Adrenal gland (tissue), 5 donors: Measurements from ENCODE around the gene PDE6B.

Source experiments
- CTCF ChIP-seq, 6 experiments: fragments of 450-650 bp in 4 of 6; fragments of 200-600 bp in 2 of 6; sonication (generic) in 1 of 6; IDR thresholded peaks; 1 replicate in 5 of 6; 2 replicates in 1 of 6; pipeline versions ENCODE4 v1.5.1 to v1.8.0; 2016 to 2021; ENCODE audit warnings: antibody characterized with exemption in 6 of 6, mild to moderate bottlenecking in 2 of 6, moderate library complexity in 1 of 6
- POLR2A ChIP-seq, 2 donors: fragments of 450-650 bp; IDR thresholded peaks; one replicate each; pipeline ENCODE4 v1.6.1; 2017; ENCODE audit warnings: antibody characterized with exemption in 2 of 2, mild to moderate bottlenecking in 2 of 2, moderate library complexity in 1 of 2
- donor health status: DM: no; HTN: no; CAD: no.

GRCh38 chr4:687048-687970 lies 61.9 kb downstream of the PDE6B start:
- TF ChIP-seq CTCF (IDR thresholded peaks at IDR 0.05): peak in 1 of 6 experiments; percentile 6
- TF ChIP-seq POLR2A (IDR thresholded peaks at IDR 0.05): peak; percentile 55 to 88
